GDM1 (cell line): ENCODE measurements around the gene SPATA6L.

Experiments used
- DNase-seq: peaks from one replicate; lab custom pipeline; 2025; lab: John Stamatoyannopoulos, UW

SPATA6L gene

DNA sequence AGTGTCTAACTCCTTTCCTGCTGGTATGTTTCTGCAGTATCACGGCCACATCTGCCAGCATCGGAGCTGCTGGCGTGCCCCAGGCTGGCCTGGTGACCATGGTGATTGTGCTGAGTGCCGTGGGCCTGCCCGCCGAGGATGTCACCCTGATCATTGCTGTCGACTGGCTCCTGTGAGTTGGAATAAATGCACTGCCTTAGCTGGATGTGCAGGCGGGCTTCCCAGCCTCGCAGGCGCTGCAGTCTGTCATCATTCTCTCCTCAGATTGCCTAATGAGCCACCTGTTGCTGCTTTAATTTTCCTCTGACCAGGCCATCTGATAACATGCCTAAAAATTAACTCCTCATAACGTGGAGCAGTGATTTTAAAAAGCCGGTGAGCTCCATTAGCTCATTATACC lies 83.3 kb downstream of the SPATA6L start:
- DNase-seq, result no peak

DNA sequence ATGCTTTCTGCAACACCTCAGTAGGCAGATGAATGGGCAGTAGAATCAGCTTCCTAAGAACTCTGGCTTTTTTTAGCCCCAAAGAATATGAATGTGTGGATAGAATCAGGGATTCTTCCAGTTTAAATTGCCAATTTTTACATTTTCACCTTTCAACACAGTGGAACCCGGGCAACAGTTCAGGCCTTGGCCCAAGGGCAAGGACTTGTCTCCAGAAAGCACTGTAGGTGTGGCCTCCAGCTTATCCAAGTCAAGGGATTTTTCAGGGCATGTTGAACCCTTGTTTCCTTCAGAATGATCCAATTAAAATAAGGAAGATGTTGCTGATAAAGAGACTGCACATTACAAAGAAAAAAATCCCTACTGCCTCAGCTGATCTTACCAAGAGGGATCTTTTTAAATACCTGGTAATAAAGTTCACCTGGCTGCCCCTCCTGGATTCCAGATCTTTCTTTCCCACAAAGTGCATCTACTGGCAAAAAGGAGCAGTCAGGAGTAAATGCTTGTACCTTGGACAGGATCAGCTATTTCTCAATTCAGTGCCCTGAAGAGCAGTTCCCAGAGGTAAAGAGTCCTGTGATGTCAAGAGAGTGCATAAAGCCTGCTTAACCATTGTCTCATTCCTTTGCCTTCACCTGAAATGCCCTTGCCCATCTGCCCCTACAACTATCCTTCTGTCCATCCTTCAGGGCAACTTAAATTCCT lies 84.3 kb downstream of the SPATA6L start:
- no peak for DNase-seq

DNA sequence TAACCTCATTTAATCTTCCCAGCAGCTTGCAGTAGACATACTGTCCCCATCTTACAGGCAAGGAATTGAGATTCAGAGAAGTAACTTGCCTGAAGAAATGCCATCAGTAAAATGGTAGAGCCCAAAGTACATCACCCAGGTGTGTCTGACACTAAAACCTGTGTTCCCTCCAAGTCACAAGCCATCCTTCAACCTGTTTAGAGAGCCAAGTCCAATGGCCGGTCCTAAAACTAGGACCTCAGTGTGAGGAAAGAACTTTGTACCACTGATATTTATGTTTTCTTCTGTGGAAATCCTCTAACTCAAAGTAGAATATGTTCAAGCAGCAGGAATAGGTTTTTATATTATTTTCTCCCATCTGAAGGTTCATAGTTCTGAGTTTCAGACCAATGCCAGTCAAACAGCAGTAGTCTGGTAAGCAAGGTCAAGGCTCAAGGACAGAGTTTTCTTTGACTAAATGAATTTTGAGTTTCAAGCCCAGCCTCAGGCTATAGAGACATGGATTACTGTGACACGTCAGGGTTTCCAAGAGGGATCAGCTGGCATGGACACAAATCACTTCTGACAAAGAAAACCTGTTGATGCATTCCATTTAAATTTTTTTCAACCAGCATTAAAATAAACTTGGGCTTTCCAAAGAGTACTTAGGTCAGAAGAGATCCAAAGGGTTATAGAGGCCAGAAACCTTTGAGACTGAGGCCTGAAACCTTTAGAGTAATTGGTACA lies 85.1 kb downstream of the SPATA6L start:
- no peak for DNase-seq

DNA sequence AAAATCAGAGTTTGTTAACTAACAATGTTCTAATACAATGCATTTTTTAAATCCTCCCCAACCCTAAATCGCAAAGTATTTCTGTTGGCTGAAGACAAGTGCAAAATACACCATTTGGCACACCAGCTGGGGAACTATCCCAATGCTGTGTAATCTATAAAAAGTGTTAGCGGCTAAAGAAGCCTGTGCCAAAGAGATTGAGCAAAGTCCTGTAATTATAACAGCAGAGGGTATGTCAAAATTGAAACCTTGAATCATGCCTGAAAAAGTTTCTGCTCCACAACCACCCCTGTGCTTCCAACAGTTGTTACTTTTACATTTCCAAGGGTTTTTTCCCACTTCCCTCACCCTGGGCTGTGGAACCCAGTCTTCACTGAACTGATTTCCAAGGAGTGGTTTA lies 87.3 kb downstream of the SPATA6L start:
- no peak for DNase-seq

GRCh38 chr9:4576448-4576847 lies 89.8 kb downstream of the SPATA6L start:
- DNase-seq, result no peak

DNA sequence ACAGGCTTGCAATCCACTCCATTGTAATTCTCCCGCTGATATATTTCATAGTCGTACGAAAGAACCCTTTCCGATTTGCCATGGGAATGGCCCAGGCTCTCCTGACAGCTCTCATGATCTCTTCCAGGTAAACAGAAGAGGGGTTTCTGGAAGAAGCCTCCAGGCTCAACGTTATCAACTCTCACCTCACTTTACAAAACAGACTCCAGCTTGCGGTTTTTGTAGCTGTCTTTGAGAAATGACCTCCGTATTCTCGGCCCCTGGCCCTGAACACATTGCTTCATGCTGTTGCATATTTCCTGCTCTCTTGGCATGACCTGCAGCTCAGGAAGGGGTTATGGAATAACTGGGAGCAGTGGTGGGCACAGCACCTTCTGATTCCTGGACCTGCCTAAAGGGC lies 90.3 kb downstream of the SPATA6L start:
- DNase-seq, result no peak

DNA sequence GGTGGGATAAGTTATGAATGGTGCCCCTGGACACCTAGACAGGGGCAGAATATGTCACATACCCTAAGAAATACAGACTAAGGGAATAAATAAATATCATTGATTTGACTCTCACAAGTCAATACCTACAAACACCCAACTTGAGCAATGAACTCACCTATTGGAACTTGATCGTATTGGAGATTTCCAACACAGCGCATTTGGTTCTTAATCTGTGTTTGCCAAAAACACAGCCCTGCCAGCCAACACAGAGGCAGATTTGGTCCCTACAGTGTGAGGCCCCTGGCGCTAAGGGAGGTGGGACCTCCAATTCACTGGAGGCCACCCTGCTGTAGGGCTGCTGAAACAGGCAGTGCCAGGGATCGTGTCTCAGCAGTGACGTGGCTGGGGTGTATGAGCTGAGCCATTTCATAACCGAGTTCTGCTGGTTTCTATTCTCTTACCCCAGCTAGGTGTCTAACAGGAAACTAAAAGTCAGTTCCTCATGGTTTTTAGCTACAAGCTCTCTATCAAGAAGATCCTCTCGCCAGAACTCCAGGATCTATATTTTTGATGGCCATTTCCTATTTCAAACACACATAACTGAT lies 91.5 kb downstream of the SPATA6L start:
- no peak for DNase-seq

DNA sequence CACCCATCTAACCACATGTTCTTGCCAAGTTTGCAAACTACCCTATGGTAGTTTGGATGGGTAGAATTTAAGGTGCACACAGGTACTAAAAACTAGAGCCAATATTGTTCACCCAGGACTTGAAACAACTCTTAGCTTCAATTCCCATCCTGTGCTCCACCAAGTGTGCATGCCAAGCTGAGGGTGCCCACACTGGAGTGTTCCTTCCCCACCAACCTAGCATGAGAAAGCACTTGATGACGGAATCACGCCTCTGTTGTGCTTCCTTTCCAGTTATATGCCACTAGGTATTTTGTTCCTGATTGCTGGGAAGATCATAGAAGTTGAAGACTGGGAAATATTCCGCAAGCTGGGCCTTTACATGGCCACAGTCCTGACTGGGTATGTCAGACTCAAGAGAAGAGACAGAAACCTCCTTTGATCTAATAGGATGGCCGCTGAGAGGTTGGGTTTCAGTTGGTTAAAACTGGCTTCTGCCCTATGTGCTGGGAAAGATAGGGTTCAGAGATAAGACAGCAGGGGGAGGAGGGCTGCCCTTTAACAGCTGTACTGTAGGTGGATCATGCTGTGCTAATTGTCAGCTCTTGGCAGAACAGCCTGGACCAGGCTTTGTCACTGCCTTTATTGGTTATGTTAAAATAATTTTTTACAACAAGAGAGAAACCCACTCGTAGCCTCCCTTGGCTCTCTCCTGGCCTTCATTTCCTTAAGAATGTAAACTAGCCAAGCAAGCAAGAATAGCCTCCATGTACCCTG lies 92.5 kb downstream of the SPATA6L start:
- DNase-seq, result no peak

- DNase-seq, result no peak
Measured at GRCh38 chr9:4573176-4573575, 93.1 kb downstream of the SPATA6L start.

DNA sequence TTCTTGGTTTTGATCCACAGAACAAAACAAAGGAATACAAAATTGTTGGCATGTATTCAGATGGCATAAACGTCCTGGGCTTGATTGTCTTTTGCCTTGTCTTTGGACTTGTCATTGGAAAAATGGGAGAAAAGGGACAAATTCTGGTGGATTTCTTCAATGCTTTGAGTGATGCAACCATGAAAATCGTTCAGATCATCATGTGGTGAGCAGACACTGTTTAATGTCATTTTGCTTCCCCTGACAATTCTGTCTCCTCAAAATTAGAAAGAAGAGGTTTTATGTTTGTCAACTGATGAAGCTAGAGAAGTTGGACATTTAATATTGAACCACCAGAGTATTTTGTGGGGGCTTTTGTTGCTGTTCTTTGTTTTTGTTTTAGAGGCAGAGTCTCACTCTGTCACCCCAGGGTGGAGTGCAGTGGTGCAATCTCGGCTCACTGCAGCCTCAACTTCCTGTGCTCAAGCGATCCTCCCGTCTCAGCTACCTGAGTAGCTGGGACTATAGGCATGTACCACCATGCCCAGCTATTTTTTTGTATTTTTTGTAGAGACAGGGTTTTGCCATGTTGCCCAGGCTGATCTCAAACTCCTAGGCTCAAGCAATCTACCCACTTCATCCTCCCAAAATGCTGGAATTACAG lies 94.0 kb downstream of the SPATA6L start:
- DNase-seq, result no peak

GRCh38 chr9:4569101-4569500 lies 97.2 kb downstream of the SPATA6L start:
- DNase-seq, result no peak

DNA sequence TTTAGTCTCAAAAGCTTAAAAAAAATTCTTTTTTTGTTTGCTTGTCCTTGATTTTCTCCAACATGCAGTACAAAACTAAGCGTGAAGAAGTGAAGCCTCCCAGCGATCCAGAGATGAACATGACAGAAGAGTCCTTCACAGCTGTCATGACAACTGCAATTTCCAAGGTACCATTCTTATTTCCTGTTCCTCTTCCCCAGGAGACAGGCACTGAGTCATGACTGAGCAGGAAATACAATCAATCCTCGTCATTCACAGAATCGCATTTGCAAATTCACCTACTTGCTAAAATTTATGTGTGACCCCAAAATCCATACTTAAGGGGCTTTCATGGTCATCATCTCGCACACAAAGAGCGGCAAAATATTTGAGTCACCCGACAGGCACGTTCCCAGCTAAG lies 98.7 kb downstream of the SPATA6L start:
- DNase-seq, result no peak

GRCh38 chr9:4566806-4567205 lies 99.5 kb downstream of the SPATA6L start:
- no peak for DNase-seq

DNA sequence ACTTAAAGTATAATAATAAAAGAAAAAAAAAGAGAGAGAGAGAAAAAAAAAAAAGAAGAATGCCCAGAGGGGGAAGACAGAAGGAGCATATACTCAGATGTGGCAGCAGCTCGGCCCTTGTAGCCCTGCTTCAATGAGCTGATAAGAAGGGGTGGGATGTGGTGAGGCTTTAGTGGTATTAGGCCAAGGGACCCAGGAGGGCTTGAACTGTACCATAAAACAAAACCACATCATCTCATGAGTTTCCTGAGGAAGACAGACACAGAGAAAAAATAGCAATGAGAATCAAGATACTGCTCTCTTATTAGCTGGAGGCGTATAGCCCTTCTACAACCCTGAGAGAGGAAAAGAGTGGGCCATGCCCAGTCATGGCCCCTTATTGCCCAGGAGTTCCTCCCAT lies 103.2 kb downstream of the SPATA6L start:
- peak; percentile 28 for DNase-seq

- no peak for DNase-seq
Measured at GRCh38 chr9:4559261-4560182, 106.8 kb downstream of the SPATA6L start.

DNA sequence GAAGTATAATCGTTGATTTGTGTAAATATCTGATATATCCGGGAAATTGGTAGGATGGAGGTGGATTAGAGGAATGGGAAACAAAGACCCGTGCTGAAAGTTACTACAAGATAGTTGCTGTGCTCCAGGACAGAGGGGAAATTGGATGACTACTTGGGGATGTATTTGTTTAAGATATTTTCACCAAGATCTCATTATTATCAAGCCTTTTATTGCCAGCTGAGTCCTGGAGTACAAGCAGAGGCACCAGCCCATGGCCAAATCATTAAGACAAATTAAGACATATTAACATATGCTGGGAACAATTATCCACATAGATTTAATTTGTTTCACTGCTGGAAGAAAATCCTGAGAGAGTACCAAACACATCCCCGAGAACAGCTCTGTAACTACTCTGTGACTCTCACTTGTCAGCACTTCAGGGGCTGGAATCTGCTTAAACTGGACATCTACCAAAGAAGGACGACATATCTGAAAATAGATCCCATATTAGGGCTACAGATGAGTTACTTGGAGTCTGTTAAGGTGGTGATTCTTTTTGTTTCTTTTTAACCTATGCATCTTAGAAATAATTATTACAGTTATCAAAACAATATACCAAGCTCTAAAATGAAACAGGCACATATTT lies 107.8 kb downstream of the SPATA6L start:
- DNase-seq, result no peak

DNA sequence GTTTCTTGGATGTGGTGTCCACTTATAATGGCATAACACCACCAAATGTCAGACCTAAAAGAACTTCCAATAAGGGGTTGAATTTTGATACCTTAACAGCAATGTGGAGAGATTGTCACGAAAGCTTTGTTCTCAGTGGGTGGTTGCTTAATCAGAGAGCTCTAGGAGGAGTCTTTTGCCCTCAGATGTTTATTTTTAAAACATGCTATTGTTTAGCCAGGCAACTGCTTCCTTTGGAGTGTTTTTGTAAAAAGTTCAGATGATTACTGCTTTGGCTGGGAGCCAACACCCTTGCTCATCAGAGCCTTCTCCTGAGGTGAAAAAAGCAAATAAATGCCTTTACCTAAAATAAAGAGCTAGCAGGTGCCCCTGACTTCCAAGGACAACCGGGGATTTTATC lies 111.0 kb downstream of the SPATA6L start:
- no peak for DNase-seq

GRCh38 chr9:4553951-4554381 lies 112.3 kb downstream of the SPATA6L start:
- no peak for DNase-seq

DNA sequence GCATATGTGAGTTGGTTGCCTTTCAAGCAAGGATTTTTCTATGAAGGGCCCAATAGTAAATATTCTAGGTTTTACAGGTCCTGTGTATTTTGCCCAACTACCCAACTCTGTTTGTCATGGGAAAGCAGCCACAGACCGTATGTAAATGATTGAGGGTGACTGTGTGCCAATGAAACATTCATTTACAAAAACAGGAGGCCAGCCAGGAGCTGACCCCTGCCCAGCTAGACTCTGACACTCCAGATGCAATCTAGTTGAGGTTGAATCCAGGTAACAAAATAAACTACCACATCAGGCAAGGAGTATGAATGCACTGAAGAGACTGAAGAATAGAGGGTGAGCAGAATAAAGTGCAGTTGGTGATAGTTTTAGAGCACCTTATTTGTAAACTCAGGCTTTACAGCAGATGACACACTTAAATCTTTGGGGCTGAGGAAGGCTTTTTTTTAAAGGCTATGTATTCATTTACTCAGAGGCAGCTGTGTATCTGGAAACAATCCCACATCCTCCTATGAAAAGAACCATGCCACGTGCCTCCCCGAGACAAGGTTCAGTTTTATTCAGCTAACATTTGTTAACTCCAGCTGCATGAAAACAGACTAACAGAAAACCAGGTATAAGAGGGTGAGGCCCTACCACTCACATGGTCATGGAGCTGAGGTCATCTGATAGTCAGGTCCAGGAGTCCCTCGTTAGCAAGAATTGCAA lies 115.3 kb downstream of the SPATA6L start:
- no peak for DNase-seq

DNA sequence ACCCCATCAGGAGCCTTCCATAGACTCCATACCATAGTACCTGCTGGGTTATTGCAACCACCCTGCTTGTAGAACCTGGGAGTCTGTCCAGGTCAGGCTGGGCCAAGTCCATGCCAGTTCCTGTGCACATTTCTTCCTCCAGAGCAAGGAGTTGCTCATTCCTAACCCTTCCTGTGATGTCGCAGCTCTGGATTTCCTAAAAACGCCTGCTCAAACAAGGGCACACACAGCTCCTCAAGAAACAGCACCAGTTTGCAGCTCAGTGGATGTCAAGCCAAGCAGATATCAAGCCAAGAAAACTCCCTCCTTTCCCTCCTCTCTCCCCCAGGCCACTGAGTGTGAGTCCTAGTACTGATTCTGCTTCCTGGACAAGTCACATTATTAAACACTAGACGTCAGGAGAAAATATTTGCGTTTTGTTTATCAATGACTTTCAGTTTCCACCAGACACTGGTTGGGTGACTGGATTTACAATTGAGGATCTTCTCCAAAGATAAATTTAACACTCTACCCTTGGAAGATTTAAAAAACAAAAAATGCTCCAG lies 116.5 kb downstream of the SPATA6L start:
- DNase-seq, result no peak
